NCI-H2081 treated with DMSO at 0.1 percent for 48 hours (cell line): ENCODE results near the gene SLCO2B1.

Experiments used
- DNase-seq: peaks from one replicate; lab custom pipeline; 2025; lab: John Stamatoyannopoulos, UW

Gene SLCO2B1

DNA sequence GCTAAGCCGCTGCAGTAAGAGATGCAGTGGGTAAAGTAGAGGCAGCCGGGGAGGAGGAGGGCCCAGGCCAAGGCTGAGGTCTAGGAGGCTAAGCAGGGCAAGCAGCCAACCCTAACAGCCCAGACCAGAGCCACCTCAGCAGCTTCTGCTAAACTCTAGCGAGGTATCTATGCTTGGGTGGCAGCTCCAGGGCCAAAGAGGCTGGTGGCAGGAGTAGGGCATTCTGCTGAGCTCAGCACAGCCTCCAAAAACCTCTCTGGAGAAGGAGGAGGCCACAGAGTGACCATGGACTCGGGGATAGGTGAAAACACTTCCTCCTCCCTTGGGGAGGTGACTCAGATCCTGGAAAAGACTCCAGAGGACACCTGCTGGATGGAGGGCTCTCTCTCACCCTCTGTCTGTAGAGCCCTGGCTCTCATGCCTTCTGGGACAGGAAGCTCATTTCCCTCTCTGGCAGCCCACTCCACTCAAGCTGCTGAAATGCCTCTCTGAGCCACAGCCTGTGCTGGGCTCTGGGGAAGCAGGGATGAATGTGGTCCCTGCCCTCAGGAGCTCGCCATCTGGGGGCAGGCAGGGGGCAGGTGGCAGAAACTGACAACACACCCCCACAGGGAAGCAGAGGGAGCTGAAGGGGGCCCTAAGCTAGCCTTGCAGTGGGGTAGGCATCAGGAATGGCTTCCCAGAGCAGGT is 73.2 kb downstream of the SLCO2B1 start:
- no peak for DNase-seq

DNA sequence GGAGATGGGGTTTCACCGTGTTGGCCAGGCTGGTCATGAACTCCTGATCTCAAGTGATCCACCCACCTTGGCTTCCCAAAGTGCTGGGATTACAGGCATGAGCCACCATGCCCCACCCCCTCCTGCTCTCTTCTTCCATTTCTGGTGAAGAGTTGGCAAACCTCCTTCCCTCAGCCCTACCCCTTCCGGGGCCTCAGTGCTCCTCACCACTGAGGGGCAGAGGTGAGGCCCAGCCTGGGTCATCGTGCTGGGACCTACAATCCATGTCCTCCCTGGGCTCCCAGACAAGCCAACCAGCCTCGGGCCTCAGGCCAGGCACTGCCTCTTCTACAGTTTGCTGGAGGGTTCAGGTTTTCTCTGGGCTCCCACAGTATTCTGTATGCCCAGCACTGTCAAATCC is 74.9 kb downstream of the SLCO2B1 start:
- DNase-seq, result no peak

DNA sequence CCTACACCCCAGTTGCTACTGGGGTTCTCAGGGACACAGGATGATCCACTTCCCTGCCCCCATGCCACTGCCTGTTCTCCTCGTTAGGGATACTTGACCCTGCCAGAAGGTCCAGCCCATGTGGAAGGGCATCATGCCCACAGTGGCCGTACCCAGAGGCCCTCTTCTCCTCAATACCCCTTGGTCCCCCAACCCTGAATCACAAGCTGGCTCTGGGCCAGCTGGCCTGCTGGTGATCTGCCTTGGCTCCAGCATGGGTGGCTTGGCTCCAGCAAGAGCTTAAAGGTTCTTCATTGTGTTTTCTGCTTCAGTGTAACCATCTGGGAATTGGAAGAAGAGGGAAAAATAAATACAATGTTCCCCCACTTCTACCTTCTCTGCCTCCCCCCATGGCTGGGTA is 78.6 kb downstream of the SLCO2B1 start:
- no peak for DNase-seq

DNA sequence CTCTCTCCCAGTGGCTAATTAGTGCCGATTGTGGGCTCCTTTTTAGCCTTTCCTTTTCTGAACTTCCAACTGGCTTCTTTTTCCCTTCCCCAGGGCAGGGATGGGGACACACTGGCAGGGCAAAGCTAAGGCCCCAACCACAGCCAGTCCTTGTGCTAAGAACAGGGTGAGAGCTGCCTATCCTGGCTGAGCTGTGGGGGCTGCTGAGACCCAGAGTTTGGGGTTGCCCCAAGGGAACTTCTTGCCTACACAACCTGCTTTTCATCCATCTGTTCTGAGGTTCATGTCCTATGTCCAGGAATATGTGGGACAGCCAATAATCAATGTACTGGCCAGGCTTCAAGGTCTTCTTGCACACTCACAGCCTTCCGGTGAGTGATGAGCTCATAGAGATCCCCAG is 79.7 kb downstream of the SLCO2B1 start:
- DNase-seq, result no peak

DNA sequence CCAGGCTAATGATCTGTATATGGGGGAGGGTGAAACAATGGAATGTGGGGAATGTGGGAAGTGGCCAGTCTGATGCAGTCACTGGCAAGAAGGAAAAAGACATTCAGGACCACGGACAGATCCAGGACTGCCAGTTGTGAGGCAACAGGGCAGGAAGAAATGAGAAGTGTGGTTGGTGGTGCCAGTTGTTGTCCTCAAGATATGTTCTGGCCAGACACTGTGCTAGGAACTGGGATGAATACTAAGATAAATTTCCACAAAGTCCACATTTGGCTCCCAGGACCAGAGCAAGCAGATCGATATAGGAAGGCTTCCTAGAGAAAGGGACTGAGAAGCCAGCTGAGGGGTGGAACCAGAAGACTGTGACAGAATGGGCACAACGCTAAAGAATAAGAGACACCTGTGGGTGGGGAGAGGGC is 82.9 kb downstream of the SLCO2B1 start:
- DNase-seq, result no peak

DNA sequence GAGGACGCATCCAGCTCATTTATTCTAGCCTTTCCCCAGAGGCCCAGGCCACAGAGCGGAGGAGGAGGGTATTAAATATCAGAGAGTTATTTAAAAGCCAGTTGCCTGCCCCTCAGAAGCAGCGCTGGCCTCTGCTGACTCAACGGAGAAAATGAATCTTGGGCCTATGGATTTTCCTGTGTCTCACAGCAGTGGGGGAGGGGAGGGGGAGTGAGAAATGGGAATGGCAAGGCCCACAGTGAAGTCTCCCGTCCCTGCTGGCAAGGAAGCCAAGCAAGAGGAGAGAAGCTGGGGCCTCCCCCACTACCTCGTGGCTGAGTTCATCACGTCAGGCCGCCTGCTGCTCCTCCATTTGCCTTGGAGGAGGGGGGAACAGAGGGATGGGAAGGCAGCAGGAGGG is 85.2 kb downstream of the SLCO2B1 start:
- DNase-seq, result no peak

DNA sequence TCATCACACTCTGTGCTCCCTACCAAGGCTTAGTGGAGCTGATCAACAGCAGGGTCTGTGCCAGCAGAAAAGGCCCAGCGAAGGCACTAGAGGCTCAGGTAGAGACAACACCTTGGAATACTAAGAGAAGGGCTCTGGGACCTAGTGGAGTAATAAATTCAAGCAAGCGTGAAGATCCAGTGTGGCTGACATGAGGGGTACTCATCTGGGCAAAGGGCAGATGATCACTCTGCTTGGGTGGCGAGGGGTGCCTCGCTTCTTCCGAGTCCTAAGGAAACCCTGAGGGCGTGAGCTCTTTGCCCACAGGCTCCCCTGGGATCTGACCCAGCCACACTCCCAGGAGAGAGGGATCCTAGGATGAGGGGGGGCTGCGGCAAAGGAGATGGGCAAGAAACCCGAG is 86.1 kb downstream of the SLCO2B1 start:
- no peak for DNase-seq

DNA sequence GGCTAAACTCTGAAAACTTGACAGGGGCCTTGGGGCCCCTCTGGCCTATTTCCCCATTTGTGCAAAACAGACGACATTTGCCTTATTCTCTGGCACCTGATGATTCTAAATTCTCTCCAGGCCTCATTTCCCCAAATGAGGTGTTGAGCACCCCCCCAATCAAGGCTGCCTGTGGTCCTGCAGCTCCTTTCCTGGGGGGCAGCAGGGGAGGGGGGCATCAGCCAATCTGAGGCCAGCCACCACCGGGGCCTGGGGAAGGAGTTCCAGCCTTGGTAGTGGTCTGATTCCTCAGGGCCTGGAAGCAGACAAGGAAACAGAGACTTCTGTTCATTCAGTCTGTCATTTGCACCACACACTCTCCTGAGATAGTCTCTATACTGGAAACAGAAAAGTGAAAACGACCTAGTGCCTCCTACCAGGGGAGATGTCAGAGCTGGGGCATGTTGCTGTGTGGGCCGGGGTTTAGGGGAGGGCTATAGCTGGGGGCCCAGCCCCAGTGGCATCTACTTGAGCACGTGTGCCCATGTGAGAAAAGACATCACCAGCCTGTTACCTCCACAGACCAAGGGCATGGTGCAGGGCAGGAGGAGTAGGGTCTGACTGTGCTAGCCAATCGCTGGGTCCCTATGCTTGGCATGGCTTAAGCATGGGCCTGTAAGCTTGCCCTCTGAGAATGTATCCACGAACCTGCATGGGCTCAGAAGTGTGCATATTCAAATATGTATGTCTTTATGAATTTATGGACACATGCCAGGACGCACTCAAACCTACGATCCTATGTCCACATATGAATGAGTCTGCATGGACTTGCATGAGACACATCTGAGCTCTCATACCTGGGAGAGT is 87.9 kb downstream of the SLCO2B1 start:
- DNase-seq, result no peak

DNA sequence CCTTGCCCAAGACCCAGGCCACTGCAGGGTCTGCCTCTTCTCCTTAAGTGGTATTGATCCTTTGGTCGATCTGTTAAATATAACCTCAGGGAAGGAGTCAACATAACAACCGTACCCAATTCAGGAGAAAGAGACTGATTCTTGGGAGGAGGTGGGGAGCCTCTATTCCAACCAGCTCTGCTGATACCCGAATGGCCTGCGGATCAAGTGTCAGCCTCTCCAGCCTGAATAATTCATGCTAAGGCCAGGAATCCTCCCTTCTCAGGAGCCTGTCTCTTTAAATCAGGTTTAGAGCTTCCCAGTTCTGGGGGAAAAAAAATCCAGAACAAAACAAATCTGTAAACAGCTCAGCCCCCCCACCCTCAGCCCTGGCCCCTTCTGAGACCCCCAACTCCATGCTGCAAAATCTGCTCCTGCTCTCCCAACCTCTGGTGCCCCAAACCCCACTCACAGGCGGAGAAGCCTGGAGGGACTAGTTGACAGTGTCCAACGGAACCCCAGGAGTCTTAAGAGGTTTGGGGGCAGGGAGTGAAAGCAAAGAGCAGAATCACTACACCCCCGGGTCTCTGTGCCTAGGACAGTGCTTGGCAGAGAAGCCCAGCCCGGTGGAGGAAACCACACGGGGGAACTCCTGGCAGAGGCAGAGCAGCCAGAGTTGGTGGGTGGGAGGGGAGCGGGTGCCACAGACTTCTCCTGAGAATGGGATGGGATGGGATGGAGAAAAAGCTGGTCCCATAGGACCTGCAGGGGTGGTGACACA is 88.8 kb downstream of the SLCO2B1 start:
- DNase-seq, result no peak

DNA sequence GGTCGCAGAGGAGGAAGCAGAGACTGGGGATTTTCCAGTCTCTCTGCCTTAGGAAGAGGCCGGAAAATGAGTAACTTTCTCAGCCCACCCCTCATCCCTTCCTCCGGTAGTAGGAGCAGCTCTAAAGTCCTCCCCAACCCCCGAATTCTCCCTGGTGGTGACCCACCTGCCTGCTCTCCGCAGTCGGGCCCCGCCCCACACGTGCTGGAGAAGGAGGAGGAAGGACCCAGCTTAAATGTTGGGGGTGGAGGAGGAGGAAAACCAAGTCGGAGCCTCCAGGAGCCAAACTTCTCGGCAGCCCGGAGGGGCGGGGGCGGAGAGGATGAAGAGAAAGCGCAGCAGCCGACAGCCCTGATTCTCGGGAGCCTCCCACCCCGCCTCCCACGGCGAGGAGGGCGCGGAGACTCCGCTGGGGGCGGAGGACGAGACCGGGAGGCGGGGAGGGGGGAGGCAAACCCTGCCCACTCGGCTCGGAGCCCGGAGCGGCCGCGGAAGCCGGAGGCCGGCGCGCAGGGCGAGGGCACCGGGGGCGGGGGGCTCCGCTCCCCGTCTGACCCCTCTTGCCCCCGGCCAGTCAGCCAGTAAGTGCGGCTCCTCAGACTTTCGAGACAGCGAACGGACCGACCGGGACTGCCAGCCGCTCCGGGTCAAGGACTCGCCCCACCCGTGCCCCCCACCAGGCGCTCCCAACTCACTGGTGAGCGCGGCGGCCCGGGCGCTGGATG is 89.6 kb downstream of the SLCO2B1 start, which contains the start of gene TPBGL:
Gene TPBGL (plus strand): TSS at position 464 of the 725 bp plus-strand sequence. CDS start 276 bp downstream, outside the sequence.
- DNase-seq, result no peak

DNA sequence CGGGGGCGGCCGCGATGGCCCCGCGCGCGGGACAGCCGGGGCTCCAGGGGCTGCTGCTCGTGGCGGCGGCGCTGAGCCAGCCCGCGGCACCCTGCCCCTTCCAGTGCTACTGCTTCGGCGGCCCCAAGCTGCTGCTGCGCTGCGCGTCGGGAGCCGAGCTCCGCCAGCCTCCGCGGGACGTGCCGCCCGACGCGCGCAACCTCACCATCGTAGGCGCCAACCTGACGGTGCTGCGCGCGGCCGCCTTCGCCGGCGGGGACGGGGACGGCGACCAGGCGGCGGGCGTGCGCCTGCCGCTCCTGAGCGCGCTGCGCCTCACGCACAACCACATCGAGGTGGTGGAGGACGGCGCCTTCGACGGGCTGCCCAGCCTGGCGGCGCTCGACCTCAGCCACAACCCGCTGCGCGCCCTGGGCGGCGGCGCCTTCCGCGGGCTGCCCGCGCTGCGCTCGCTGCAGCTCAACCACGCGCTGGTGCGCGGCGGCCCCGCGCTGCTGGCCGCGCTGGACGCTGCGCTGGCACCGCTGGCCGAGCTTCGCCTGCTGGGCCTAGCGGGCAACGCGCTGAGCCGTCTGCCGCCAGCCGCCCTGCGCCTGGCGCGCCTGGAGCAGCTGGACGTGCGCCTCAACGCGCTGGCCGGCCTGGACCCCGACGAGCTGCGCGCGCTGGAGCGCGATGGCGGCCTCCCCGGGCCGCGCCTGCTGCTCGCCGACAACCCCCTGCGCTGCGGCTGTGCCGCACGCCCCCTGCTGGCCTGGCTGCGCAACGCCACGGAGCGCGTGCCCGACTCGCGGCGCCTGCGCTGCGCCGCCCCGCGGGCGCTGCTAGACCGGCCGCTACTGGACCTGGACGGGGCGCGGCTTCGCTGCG is 90.4 kb downstream of the SLCO2B1 start:
- peak; percentile 12 for DNase-seq

DNA sequence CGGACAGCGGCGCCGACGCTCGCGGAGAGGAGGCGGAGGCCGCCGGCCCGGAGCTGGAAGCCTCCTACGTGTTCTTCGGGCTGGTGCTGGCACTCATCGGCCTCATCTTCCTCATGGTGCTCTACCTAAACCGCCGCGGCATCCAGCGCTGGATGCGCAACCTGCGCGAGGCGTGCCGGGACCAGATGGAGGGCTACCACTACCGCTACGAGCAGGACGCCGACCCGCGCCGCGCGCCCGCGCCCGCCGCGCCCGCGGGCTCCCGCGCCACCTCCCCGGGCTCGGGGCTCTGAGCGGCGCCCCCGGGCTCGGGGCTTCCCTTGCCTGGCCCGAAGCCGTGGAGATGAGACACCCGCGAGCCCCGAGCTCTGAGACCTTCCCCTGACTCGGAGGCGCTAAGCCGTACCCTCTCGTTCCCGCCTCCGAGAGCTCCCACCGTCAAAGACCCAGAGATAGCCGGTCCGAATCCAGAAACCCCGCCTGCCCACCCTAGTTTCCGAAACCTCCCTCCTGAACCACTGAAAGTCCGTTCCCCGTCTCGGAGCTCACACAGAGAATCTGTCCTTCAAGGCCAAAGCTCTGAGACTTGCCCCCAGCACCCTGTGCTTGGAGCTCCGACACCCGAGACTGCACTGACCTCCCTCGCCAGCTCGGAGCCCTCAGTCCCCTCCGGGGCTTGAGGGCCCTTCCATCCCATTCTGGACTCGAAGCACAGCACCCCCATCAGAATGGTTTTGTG is 91.2 kb downstream of the SLCO2B1 start:
- no peak for DNase-seq

DNA sequence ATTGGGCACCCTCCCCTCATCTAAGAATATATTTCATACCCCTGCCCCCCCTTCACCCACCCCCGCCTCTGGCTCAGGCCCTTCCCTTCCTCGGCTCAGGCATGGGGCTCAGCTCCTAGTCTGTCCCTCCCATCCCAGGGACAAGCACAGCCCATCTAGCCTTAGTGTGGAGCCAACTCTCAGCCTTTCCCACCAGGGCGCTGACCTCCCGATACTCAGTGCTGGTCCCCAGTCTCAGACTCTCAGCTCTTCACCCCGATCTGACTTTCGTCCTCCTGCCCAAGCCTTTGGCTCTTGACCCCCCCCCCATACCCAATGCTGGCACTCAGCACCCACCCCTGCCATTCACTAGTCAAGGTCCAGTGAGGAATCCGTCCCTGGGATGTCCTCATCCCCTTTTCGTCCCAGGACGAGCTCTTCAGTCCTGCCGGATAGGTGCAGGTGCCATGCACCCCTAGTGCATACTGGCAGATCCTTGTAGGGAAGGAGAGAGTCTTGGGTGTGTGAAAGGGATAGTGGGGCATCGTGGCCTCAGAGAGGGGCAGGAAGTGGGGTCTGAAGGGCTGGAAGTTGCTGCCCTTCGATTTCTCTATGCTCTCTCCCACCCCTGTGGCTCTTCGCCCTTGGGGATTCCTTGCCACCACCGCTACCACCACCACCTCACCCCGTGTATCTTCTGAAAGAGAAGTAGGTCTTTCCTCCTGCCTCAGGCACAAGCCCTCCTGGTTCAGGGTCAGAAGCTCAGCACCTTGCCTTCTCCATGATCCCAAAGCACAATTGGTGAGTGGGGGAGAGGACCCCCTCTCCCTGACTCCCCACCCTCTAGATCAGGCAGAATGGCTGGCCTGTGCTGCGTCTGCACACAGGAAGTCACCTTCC is 92.1 kb downstream of the SLCO2B1 start:
- no peak for DNase-seq

DNA sequence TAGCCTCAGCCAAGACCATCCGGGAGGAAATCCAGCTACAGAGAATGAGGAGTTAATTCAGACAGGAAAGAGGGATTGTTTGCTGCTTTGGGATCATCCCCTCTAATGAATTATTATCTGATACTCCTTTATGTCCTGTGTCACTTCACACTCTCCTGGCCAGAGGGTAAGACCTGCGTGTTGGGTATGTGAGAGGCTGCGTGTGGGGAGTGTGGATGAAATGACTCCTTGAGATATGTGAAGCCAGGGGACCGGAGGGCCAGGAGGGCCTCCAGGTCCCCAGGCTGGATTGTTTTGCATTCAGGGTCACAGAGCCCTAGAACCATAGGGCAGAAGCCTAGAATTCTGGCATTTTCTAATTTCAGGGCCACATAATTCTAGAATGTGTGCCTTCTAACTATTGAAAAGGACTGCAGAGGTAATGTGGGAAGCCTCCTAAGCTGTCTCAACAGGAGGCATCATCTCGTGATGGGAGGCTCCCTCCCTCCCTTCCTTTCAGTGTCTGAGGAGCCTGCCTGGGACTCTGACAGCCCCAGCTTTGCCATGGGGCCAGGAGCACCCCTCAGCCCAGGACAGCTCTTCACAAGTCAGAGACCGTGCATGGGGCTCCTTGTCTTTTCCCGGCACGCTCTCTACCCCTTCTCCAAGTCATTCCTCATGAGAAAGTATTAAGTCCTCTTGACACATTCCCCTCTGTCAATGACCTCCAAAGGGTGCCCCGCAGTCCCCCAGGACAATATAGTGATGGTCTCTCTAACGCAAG is 93.3 kb downstream of the SLCO2B1 start:
- no peak for DNase-seq

DNA sequence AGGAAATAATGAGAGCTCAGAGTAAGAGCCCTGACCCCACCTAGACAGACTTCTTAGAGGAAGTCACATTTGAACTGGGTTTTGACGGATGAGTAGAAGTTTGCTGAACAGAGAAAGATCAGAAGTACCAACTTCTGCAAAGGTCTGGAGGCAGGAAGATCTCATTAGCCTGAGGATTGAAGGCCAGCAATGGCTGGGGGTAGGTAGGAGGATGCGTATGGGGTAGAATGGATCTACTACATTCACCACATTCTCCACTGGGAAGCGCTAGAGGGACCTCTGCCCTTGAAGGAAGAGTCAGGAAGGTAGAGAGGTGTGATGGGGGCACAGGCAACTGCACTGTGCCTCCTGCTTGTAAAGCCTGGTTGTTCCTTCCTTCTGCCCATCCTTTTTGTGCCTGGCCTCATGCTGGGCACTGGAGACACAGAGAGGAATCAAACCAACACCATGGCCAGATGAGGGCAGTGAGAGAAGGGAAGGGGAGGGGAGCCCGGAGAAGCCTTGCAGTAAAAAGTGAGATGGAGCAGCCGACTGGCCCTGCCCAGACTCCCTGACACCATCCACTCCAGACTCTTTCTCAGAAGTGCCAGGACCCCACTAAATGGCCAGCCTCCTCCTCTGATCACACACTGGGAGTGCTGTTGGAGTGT is 94.6 kb downstream of the SLCO2B1 start:
- no peak for DNase-seq

DNA sequence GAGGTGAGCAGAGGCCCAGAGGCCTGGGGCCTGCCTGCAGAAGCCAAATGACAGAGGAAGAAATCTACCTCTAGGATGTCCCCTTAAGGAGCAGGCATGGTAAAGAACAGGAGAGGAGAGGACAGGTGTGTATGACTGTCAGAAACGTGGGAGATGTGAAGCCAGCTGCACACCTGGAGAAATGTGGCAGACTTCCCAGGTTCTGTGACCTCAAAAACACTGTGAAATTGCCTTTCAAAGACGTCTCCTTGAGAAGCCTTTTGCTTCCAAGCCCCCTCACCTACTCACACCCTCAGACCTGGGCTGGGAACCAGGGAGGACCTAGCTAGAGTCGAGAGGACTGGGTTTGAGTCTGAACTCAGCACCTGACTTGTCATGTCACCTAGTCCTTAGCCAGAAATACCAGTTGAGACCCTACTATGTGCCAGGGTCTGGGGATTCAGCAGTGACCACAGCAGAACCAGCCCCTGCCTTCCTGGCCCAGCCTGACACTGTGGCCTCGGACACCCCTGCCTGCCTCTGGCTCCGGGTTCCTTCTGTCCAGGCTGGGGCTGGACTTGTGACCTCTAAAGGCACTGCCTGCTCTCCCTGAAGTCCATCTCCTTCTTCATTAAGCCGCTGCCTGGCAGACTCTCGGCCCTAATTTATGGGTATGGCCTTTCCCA is 95.2 kb downstream of the SLCO2B1 start:
- no peak for DNase-seq

DNA sequence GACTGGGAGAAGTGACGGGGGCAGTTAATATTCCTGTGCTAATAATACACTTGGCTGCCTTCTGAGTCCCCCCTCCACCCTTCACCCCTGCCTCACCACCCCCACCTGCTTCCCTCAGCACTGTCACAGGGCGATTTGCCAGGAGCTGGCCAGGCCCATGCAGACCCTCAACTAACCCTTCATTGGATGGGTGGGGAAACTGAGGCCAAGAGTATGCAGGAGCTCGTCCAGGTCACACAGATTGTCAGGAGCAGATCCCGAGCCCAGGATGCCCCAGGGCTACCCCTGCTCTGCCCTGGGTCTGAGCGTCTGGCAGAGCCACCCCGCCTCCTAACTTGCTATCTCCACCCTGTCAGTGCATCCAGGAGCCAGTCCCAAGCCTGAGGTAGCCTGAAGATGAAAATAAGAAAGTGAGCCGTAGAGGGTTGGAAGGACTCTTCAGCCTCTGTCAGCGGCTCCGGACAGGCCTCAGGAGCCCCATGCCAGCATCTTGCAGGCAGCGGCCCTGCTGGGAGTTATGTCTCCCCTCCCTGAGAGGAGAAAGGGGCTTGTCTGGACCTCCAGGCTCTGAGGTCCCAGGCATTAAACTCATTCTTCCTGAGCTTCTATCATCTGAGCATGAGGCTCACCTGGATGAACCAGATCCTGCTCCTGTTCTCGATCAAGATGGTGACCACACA is 95.9 kb downstream of the SLCO2B1 start:
- no peak for DNase-seq
